ENCODE results near the gene GPAT3. TPM values are rescaled to one million over a fixed set of nuclear protein-coding genes. Genes with fewer than 3 reads are reported as not detected.

Gene GPAT3
- total and polyA plus RNA-seq, 2 of the 8 experiments (the other 6 are each of a cell fraction or from before 2014, with no cell fraction given) = 0.23 to 2.0 TPM

- H3K27ac ChIP-seq (ENCODE audit: low read depth, low read length) = no peak overlapping the region
- H2BK120ac ChIP-seq (replicated peaks; ENCODE audit: low read depth, low read length) = no peak overlapping the region
- TF ChIP-seq RAD21 (IDR thresholded peaks at IDR 0.05 in 1 of 2, conservative IDR thresholded peaks at IDR 0.05 in 1 of 2; ENCODE audit: low read depth in 2 of 2, low read length in 2 of 2) (no peak), CHD2 (IDR thresholded peaks at IDR 0.05; ENCODE audit: low read length) (no peak), POLR2AphosphoS5 (IDR thresholded peaks at IDR 0.05; ENCODE audit: low read depth, low read length) (no peak), HDAC6 (IDR thresholded peaks at IDR 0.05; ENCODE audit: low read depth, low read length) (no peak), EP300 (IDR thresholded peaks at IDR 0.05; ENCODE audit: borderline replicate concordance in 1 of 2, low read depth in 2 of 2, low read length in 2 of 2) (no peak), GTF2F1 (IDR thresholded peaks at IDR 0.05; ENCODE audit: borderline replicate concordance, low read depth, low read length) (no peak), TCF12 (IDR thresholded peaks at IDR 0.05; ENCODE audit: low read depth, low read length) (no peak), MAX (IDR thresholded peaks at IDR 0.05) (no peak)
- H3K4me3 ChIP-seq (ENCODE audit: extremely low read depth in 1 of 4, insufficient read depth in 2 of 4, low read depth in 3 of 4, low read length in 4 of 4) = no peak overlapping the region
- no peaks in the 10 kb centered on the region for H4K20me1 ChIP-seq (replicated peaks in 1 of 2; ENCODE audit: control insufficient read depth in 1 of 2, insufficient read depth in 2 of 2, low read length in 2 of 2)
- H3K18ac ChIP-seq (ENCODE audit: extremely low read depth, low read length) = no peak overlapping the region
- no peak overlapping the region for H4K5ac ChIP-seq (ENCODE audit: insufficient read length, low read depth, low read length)
- POLR2A ChIA-PET (ENCODE audit: partially characterized antibody) = interaction anchor here (1.3 kb wide), 1 partner anchor 175 kb away, joined by 3 read pairs; the partner anchor contains the start of genes HELQ and MRPS18C
- no peak overlapping the region for H2BK12ac ChIP-seq (ENCODE audit: low read depth, low read length)
- no peak overlapping the region for H2BK5ac ChIP-seq (ENCODE audit: low read depth, low read length)
- H3K79me2 ChIP-seq (ENCODE audit: control insufficient read depth in 1 of 2, insufficient read depth in 2 of 2, low read length in 2 of 2) = no peaks in the 10 kb centered on the region
- H3K56ac ChIP-seq (replicated peaks; ENCODE audit: insufficient read length, low read depth, low read length) = no peak overlapping the region
- DNase-seq (ENCODE audit: low read depth in 1 of 2, low spot score in 2 of 2) (no peak), FAIRE-seq (no peak)
- H2AK5ac ChIP-seq (ENCODE audit: low read depth, low read length) = no peak overlapping the region
- H3K23me2 ChIP-seq (ENCODE audit: low read depth, low read length) = no peaks in the 10 kb centered on the region
- WGBS, 2 experiments (ENCODE audit: extremely low coverage in 1 of 2, insufficient coverage in 1 of 2, insufficient read length in 1 of 2, insufficient replicate concordance in 2 of 2, low coverage in 1 of 2, low lambda C conversion rate in 2 of 2, missing lambda C conversion rate in 1 of 2) = 91% methylated on average over 2 of the region's 2 CpGs; no CpG with 5 or more reads in 1 of the 2 experiments
- H3K36me3 ChIP-seq (ENCODE audit: control insufficient read depth in 2 of 4, insufficient read depth in 4 of 4, low read length in 3 of 4) = no peaks in the 10 kb centered on the region
- no peaks in the 10 kb centered on the region for H3K4me1 ChIP-seq (replicated peaks in 1 of 4; ENCODE audit: control insufficient read depth in 3 of 4, insufficient read depth in 4 of 4, low read length in 3 of 4)
- H3K4me2 ChIP-seq (ENCODE audit: insufficient read depth in 1 of 2, low read depth in 2 of 2, low read length in 2 of 2) = no peak overlapping the region
- H2AFZ ChIP-seq (ENCODE audit: low read length) = no peak overlapping the region
- H3K14ac ChIP-seq (ENCODE audit: insufficient read length) = no peak overlapping the region
- no peak overlapping the region for H3K4ac ChIP-seq (replicated peaks; ENCODE audit: insufficient read length, low read depth, low read length)
- H3K23ac ChIP-seq (ENCODE audit: insufficient read length) = no peak overlapping the region
- H3K27me3 ChIP-seq (replicated peaks in 1 of 4; ENCODE audit: control insufficient read depth in 3 of 4, extremely low read depth in 1 of 4, insufficient read depth in 3 of 4, low read length in 3 of 4) = no peaks in the 10 kb centered on the region
- H4K91ac ChIP-seq (replicated peaks; ENCODE audit: insufficient read length, low read length) = no peak overlapping the region
- no peak overlapping the region for H4K8ac ChIP-seq (ENCODE audit: extremely low read depth, insufficient read depth, low read length)
- no peaks in the 10 kb centered on the region for H3K79me1 ChIP-seq (ENCODE audit: low read depth, low read length)
- H3K9ac ChIP-seq (replicated peaks in 1 of 4; ENCODE audit: extremely low read depth in 1 of 4, low read depth in 3 of 4, low read length in 3 of 4) = no peak overlapping the region
- H2BK20ac ChIP-seq (ENCODE audit: low read length) = no peak overlapping the region
- no peaks in the 10 kb centered on the region for H3K9me3 ChIP-seq (ENCODE audit: insufficient read depth in 2 of 2, low read depth in 1 of 2, low read length in 1 of 2)
- no peak overlapping the region for H2BK15ac ChIP-seq (ENCODE audit: low read length)
- CTCF ChIA-PET (ENCODE audit: partially characterized antibody) = interaction anchor here (3.0 to 8.8 kb wide), 2 partner anchors 12 to 122 kb away, joined by 19 to 70 read pairs; no protein-coding TSS in a partner anchor
These were observed 95.2 kb downstream of the GPAT3 start for GRCh38 chr4:83631066-83631465.

Measured in H1 (cell line).